HG02884 (cell line): ENCODE measurements around the gene NLRP5.
"Not testable (repeated sequence)": the region's sequence is repeated elsewhere in the genome, so short reads cannot be mapped to it uniquely, and the experiment has no call there.

Source experiments
- ATAC-seq: cut with Tn5 transposase; IDR thresholded peaks from one replicate; pipeline ENCODE4 v1.9.1; 2021; ENCODE audit warnings: mild to moderate bottlenecking, moderate library complexity; ENCODE audit not compliant: unreplicated experiment

NLRP5 gene

GRCh38 chr19:55986487-55986886 is at the start of gene NLRP5:
TSS of gene NLRP5 (plus strand) at chr19:55986775.
- ATAC-seq, result no peak

DNA sequence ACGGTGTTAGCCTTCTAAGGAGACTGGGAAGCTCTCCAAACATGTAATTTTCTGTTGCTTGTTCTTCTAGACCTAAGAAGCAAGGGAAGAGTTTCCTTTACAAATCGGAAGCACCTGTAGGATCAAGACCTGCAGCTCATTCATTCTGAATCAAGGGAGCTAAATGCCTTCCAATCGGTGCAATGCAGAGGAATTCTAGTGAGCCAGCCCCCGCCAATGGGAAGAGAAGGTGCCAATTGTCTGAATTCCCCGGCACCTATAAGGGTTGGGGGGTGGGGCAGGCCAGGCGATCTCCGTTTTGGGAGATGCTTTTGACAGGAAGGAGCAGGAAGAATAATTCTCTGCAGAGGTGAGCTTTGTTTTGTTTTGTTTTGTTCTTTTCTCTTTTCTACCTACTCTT is 47.4 kb upstream of the NLRP5 start:
- ATAC-seq, result no peak

- no peak for ATAC-seq
These were observed 46.3 kb upstream of the NLRP5 start for GRCh38 chr19:55940306-55940705.

- no peak for ATAC-seq
These were observed 39.0 kb upstream of the NLRP5 start, which contains the start of gene NLRP8 for GRCh38 chr19:55947532-55947931. TSS of gene NLRP8 (plus strand) at chr19:55947832.

DNA sequence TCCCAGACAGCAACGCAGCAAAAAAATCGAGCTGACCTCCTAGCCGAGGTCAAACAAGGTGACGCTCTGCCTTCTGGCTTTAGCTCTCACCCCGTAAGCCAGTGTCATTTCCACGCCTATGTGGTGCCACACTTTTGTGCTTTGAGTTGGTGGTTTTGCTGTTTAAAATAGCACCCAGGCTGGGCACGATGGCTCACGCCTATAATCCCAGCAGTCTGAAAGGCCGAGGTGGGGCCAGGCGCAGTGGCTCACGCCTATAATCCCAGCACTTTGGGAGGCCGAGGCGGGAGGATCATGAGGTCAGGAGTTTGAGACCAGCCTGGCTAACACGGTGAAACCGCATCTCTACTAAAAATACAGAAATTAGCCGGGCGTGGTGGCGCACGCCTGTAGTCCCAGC is 36.0 kb upstream of the NLRP5 start:
- ATAC-seq, result not testable (repeated sequence)

DNA sequence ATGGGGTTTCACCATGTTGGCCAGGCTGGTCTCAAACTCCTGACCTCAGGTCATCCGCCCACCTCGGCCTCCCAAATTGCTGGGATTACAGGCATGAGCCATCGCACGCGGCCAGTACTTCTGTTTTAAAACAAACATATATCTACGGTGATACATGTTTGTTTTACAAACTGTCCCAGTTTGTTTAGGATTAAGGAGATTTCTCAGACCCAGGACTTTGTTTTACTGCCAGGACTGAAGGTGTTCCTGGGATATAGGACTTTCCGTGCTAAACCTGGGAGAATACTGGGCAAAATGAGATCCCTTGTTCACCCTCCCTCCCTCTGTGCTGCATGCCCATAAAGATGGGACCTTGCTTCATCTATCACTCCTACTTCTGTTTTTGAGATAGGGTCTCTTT is 30.1 kb upstream of the NLRP5 start:
- no peak for ATAC-seq

- ATAC-seq, result no peak
These were observed 28.2 kb upstream of the NLRP5 start for GRCh38 chr19:55958356-55958755.

DNA sequence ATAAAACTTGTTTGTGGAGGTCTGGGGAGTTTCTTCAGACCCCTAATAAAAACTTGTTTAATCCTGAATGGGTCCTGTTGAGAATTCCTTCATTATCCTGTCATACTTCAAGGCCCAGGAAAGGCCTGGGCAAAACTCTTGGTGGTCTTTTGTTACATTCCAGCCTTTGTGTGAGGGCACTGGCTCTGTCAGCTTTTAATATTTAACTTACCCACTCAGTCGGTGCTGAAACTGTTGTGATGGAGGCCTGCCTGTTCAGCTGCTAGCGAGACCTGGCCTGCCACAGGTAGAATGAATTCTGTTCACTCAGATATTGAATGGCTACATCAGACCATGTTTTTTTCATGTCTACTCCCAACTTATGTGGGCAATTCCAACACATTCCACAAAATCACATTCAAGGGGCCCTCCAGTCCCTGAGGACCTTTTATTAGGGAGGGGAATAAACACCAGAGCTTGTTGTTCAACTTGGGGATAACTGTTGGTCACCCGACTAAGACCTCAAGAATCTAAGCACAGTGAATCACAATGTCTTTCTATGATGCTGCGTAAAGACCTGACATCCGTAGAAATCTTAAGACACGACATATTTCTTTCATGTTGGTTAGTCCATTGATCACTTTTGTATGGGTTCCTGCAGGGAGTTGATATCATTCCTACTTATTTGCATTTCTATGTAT is 26.4 kb upstream of the NLRP5 start:
- ATAC-seq, result no peak

- no peak for ATAC-seq
These were observed 24.4 kb upstream of the NLRP5 start for GRCh38 chr19:55962186-55962585.

DNA sequence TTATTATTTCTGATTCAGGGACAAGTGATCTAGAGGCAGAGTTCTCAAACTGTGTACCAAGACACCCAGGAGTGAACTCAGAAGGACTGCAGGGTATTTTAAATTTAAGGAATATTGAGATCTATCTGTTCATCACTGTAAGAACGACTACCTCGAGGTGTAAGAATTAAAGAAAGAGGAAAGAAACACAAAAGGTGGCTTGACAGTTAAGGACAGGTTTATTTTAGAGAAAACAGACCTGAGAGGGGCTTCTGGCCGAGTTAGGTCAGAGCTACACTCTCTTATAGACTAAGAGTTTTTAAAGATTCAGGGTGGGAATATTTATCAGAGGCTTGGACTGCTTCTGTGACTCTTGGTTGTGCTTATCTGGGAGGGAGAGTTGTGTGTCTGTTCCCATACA is 12.6 kb upstream of the NLRP5 start:
- no peak for ATAC-seq

GRCh38 chr19:55980415-55980814 is 6.2 kb upstream of the NLRP5 start:
- ATAC-seq, result no peak

- no peak for ATAC-seq
These were observed 1.3 kb upstream of the NLRP5 start for GRCh38 chr19:55985254-55985653.

GRCh38 chr19:55990831-55991230 is 4.3 kb downstream of the NLRP5 start:
- no peak for ATAC-seq

DNA sequence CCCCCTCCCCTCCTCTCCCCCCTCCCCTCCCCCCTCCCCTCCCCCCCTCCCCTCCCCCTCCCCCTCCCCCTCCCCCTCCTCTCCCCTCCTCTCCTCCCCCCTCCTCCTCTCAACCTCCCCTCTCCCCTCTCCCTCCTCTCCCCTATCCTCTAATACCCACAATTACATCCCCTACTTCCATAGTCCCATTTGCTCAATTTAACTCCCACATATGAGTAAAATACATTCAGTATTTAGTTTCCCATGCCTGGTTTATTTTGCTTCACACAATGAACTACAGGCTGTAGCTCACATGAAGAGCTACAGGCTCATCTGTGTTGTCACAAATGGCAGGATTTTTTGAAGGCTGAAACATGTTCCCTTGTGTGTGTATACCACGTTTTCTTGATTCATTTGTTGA is 6.9 kb downstream of the NLRP5 start:
- ATAC-seq, result no peak

DNA sequence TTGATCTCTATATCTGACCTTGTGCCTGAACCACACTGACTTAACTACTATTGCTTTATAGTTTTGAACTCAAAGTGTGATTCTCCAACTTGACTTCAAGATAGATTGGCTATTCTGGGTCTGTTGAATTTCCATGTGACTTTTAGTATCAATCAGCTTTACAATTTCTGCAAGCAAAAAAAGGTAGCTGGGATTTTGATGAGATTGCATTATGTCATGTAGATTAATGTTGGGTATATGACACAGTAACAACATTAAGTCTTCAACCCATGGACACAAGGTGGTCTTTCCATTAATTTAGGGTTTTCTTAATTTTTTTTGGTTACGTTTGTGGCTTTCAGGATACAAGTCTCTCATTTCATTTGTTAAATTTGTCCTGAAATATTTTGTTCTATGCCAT is 28.2 kb downstream of the NLRP5 start:
- no peak for ATAC-seq

DNA sequence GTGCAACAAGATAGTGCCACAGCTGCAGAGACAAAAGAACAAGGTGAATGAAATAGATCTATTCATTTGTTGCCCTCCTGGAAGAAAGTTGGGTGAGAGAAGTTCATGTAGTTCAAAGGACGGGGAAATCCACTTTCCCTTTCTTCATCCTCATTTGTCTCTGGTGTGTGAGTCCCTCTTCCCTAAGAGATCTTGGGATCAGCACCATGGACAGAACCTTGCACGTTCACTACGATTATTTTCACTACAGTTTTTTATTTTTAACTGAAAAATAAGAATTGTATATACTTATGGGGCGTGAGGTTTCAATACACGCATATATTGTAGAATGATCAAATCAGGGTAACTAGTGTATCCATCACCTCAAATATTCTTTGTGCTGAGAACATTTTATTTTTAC is 29.2 kb downstream of the NLRP5 start:
- ATAC-seq, result no peak

GRCh38 chr19:56019325-56019724 is 32.8 kb downstream of the NLRP5 start:
- not testable (repeated sequence) for ATAC-seq

GRCh38 chr19:56020355-56020975 is 33.9 kb downstream of the NLRP5 start:
- not testable (repeated sequence) for ATAC-seq

- no peak for ATAC-seq
These were observed 40.2 kb downstream of the NLRP5 start for GRCh38 chr19:56026769-56027168.

- ATAC-seq, result no peak
These were observed 67.0 kb downstream of the NLRP5 start for GRCh38 chr19:56053596-56053995.

DNA sequence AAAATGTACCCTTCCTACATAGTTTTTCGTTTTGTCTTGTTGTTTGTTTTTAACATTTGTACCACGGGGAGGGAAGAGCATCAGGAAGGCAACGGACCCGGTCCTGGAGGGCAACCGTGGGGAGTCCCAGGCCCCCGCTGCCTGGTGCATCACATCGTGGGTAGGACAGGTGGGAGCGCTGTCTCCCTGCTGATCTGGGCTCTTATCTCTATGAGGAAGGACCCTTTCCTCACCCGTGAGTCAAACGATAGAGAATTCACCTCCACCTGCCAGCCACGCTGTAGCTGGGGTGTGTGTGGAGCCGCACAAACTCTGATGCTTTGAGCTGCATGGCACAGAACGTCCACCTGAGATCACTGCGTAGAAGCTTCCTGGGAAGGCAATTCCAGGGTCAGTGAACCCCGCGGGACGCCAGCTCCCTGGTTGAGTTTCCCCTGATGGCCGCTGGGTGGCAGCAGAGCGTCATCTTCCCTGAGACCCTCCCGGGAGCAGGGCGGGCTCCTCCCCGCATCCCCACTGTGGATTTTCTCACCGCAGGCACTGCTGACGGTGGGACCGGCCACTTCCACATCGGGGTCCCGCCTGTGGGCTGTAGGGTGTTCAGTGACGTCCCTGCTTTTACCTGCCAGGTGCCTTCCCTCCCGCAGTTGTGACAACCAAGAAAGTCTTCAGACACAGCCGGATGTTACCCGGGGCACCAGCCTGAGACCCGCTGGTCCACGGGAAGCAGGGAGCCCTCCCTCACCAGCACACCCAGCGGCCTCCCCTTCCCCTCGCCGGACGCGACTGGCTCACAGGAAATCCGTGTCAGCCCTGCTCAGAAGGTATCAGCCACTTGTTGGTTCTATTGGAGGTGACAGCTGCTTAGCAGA is 79.8 kb downstream of the NLRP5 start:
- no peak for ATAC-seq

GRCh38 chr19:56069642-56070041 is 83.1 kb downstream of the NLRP5 start:
- no peak for ATAC-seq
